ENCODE measurements around the gene C9orf43. TPM values are rescaled to one million over a fixed set of nuclear protein-coding genes. Genes with fewer than 3 reads are reported as not detected.
"Not testable (repeated sequence)": the region's sequence is repeated elsewhere in the genome, so short reads cannot be mapped to it uniquely, and the experiment has no call there.

The C9orf43 gene
- total RNA-seq, 1 donor: 0.21 TPM

GRCh38 chr9:113376634-113377567, 33.6 kb upstream of the C9orf43 start, which contains the start of gene HDHD3:
TSS of gene HDHD3 (minus strand) at chr9:113376986. CDS start at chr9:113374354, 2,632 bp downstream.
- H3K9me3 ChIP-seq (ENCODE audit: low read depth, low read length): no peaks in the 10 kb centered on the region
- peaks cover 12% of the 10 kb centered on the region for H3K4me1 ChIP-seq (ENCODE audit: insufficient read depth, low read length)
- H3K27me3 ChIP-seq (ENCODE audit: insufficient read depth, low read length): no peaks in the 10 kb centered on the region
- peak within 1 kb of the TSS; percentile 77 for H3K4me3 ChIP-seq (ENCODE audit: low read length)

- H3K4me3 ChIP-seq (ENCODE audit: low read length); H3K27me3 ChIP-seq (ENCODE audit: insufficient read depth, low read length); H3K9me3 ChIP-seq (ENCODE audit: low read depth, low read length): not testable (repeated sequence)
- peaks cover 12% of the 10 kb centered on the region for H3K4me1 ChIP-seq (ENCODE audit: insufficient read depth, low read length)
These were observed 31.3 kb upstream of the C9orf43 start for GRCh38 chr9:113379094-113379828.

- not testable (repeated sequence) for H3K4me3 ChIP-seq (ENCODE audit: low read length); H3K27me3 ChIP-seq (ENCODE audit: insufficient read depth, low read length); H3K9me3 ChIP-seq (ENCODE audit: low read depth, low read length)
- H3K4me1 ChIP-seq (ENCODE audit: insufficient read depth, low read length): peaks cover 12% of the 10 kb centered on the region
These were observed 30.7 kb upstream of the C9orf43 start for GRCh38 chr9:113379829-113380210.

GRCh38 chr9:113380869-113381378, 29.6 kb upstream of the C9orf43 start:
- H3K4me3 ChIP-seq (ENCODE audit: low read length): no peak overlapping the region
- peaks cover 4% of the 10 kb centered on the region for H3K4me1 ChIP-seq (ENCODE audit: insufficient read depth, low read length)
- H3K27me3 ChIP-seq (ENCODE audit: insufficient read depth, low read length): no peaks in the 10 kb centered on the region
- H3K9me3 ChIP-seq (ENCODE audit: low read depth, low read length): no peaks in the 10 kb centered on the region

GRCh38 chr9:113381441-113381840, 29.1 kb upstream of the C9orf43 start:
- H3K4me1 ChIP-seq (ENCODE audit: insufficient read depth, low read length); H3K27me3 ChIP-seq (ENCODE audit: insufficient read depth, low read length); H3K9me3 ChIP-seq (ENCODE audit: low read depth, low read length); H3K4me3 ChIP-seq (ENCODE audit: low read length): not testable (repeated sequence)

GRCh38 chr9:113381909-113382411, 28.6 kb upstream of the C9orf43 start:
- Histone ChIP-seq H3K4me3 (ENCODE audit: low read length) (no peak overlapping the region), H3K4me1 (ENCODE audit: insufficient read depth, low read length) (peaks cover 9% of the 10 kb centered on the region), H3K27me3 (ENCODE audit: insufficient read depth, low read length) (no peaks in the 10 kb centered on the region), H3K9me3 (ENCODE audit: low read depth, low read length) (no peaks in the 10 kb centered on the region)

GRCh38 chr9:113386571-113387393, 23.8 kb upstream of the C9orf43 start:
- Histone ChIP-seq H3K4me1 (ENCODE audit: insufficient read depth, low read length) (peaks cover 6% of the 10 kb centered on the region), H3K27me3 (ENCODE audit: insufficient read depth, low read length) (no peaks in the 10 kb centered on the region), H3K4me3 (ENCODE audit: low read length) (no peak overlapping the region), H3K9me3 (ENCODE audit: low read depth, low read length) (no peaks in the 10 kb centered on the region)

GRCh38 chr9:113387560-113388230, 22.9 kb upstream of the C9orf43 start:
- H3K4me3 ChIP-seq (ENCODE audit: low read length): no peak overlapping the region
- no peaks in the 10 kb centered on the region for H3K27me3 ChIP-seq (ENCODE audit: insufficient read depth, low read length)
- peaks cover 6% of the 10 kb centered on the region for H3K4me1 ChIP-seq (ENCODE audit: insufficient read depth, low read length)
- H3K9me3 ChIP-seq (ENCODE audit: low read depth, low read length): no peaks in the 10 kb centered on the region

GRCh38 chr9:113388833-113389232, 21.7 kb upstream of the C9orf43 start:
- Histone ChIP-seq H3K4me3 (ENCODE audit: low read length) (no peak overlapping the region), H3K27me3 (ENCODE audit: insufficient read depth, low read length) (no peaks in the 10 kb centered on the region), H3K9me3 (ENCODE audit: low read depth, low read length) (no peaks in the 10 kb centered on the region), H3K4me1 (ENCODE audit: insufficient read depth, low read length) (peaks cover 6% of the 10 kb centered on the region)

- H3K9me3 ChIP-seq (ENCODE audit: low read depth, low read length): no peaks in the 10 kb centered on the region
- no peaks in the 10 kb centered on the region for H3K27me3 ChIP-seq (ENCODE audit: insufficient read depth, low read length)
- peaks cover 6% of the 10 kb centered on the region for H3K4me1 ChIP-seq (ENCODE audit: insufficient read depth, low read length)
- no peak overlapping the region for H3K4me3 ChIP-seq (ENCODE audit: low read length)
These were observed 21.1 kb upstream of the C9orf43 start for GRCh38 chr9:113389451-113389850.

GRCh38 chr9:113390192-113390960, 20.2 kb upstream of the C9orf43 start:
- Histone ChIP-seq H3K27me3 (ENCODE audit: insufficient read depth, low read length) (no peaks in the 10 kb centered on the region), H3K4me3 (ENCODE audit: low read length) (no peak overlapping the region), H3K9me3 (ENCODE audit: low read depth, low read length) (no peaks in the 10 kb centered on the region), H3K4me1 (ENCODE audit: insufficient read depth, low read length) (peaks cover 6% of the 10 kb centered on the region)

- no peaks in the 10 kb centered on the region for H3K4me1 ChIP-seq (ENCODE audit: insufficient read depth, low read length)
- H3K4me3 ChIP-seq (ENCODE audit: low read length): no peak overlapping the region
- H3K27me3 ChIP-seq (ENCODE audit: insufficient read depth, low read length): no peaks in the 10 kb centered on the region
- H3K9me3 ChIP-seq (ENCODE audit: low read depth, low read length): no peaks in the 10 kb centered on the region
These were observed 18.6 kb upstream of the C9orf43 start for GRCh38 chr9:113391917-113392316.

GRCh38 chr9:113393281-113393680, 17.3 kb upstream of the C9orf43 start:
- Histone ChIP-seq H3K4me1 (ENCODE audit: insufficient read depth, low read length) (no peaks in the 10 kb centered on the region), H3K9me3 (ENCODE audit: low read depth, low read length) (no peaks in the 10 kb centered on the region), H3K4me3 (ENCODE audit: low read length) (no peak overlapping the region), H3K27me3 (ENCODE audit: insufficient read depth, low read length) (no peaks in the 10 kb centered on the region)

Data from mononuclear cell (primary cell).